ENCODE measurements around the gene PARP15. TPM values are rescaled to one million over a fixed set of nuclear protein-coding genes. Genes with fewer than 3 reads are reported as not detected.
A peak's percentile ranks its signal among the peaks of the same experiment; 100 is the strongest.

The PARP15 gene
- total RNA-seq, 1 donor from 2014 or later, result 0.27 TPM

GRCh38 chr3:122626515-122627180 lies 49.2 kb downstream of the PARP15 start:
- Mint-ChIP-seq H3K27me3 (ENCODE audit: low read depth) (peaks cover 13% of the 10 kb centered on the region), H3K4me3 (no peak overlapping the region), H3K36me3 (no peaks in the 10 kb centered on the region), H3K9me3 (no peaks in the 10 kb centered on the region), H3K4me1 (peaks cover 16% of the 10 kb centered on the region), H3K27ac (no peak overlapping the region)
- no peak for TF ChIP-seq CTCF (IDR thresholded peaks at IDR 0.05; ENCODE audit: unreplicated experiment)
- no peak for DNase-seq (ENCODE audit: low spot score in 2 of 2, unreplicated experiment in 2 of 2)

- no peak for DNase-seq (ENCODE audit: low spot score in 2 of 2, unreplicated experiment in 2 of 2)
- H3K36me3 Mint-ChIP-seq, result no peaks in the 10 kb centered on the region
- H3K4me1 Mint-ChIP-seq, result peaks cover 16% of the 10 kb centered on the region
- peaks cover 11% of the 10 kb centered on the region for H3K27me3 Mint-ChIP-seq (ENCODE audit: low read depth)
- no peak overlapping the region for H3K27ac Mint-ChIP-seq
- H3K9me3 Mint-ChIP-seq, result no peaks in the 10 kb centered on the region
- no peak for TF ChIP-seq CTCF (IDR thresholded peaks at IDR 0.05; ENCODE audit: unreplicated experiment)
- H3K4me3 Mint-ChIP-seq, result no peak overlapping the region
Observed at GRCh38 chr3:122627301-122627700, 49.9 kb downstream of the PARP15 start.

- TF ChIP-seq CTCF (IDR thresholded peaks at IDR 0.05; ENCODE audit: unreplicated experiment), result no peak
- DNase-seq (ENCODE audit: low spot score in 2 of 2, unreplicated experiment in 2 of 2), result no peak
- Mint-ChIP-seq H3K36me3 (no peaks in the 10 kb centered on the region), H3K27ac (peak overlapping the region; percentile 1), H3K4me3 (no peak overlapping the region), H3K9me3 (no peaks in the 10 kb centered on the region), H3K27me3 (ENCODE audit: low read depth) (peaks cover 2% of the 10 kb centered on the region), H3K4me1 (peaks cover 16% of the 10 kb centered on the region)
Observed at GRCh38 chr3:122628567-122628966, 51.1 kb downstream of the PARP15 start.

GRCh38 chr3:122629763-122630162 lies 52.3 kb downstream of the PARP15 start:
- H3K36me3 Mint-ChIP-seq, result no peaks in the 10 kb centered on the region
- peaks cover 8% of the 10 kb centered on the region for H3K27me3 Mint-ChIP-seq (ENCODE audit: low read depth)
- DNase-seq (ENCODE audit: low spot score in 2 of 2, unreplicated experiment in 2 of 2), result no peak
- no peak overlapping the region for H3K27ac Mint-ChIP-seq
- H3K4me1 Mint-ChIP-seq, result peaks cover 16% of the 10 kb centered on the region
- no peak overlapping the region for H3K4me3 Mint-ChIP-seq
- H3K9me3 Mint-ChIP-seq, result no peaks in the 10 kb centered on the region
- no peak for TF ChIP-seq CTCF (IDR thresholded peaks at IDR 0.05; ENCODE audit: unreplicated experiment)

GRCh38 chr3:122635789-122636188 lies 58.3 kb downstream of the PARP15 start:
- Mint-ChIP-seq H3K36me3 (no peaks in the 10 kb centered on the region), H3K9me3 (no peaks in the 10 kb centered on the region), H3K27ac (no peak overlapping the region), H3K4me1 (no peaks in the 10 kb centered on the region), H3K4me3 (no peak overlapping the region), H3K27me3 (ENCODE audit: low read depth) (peaks cover 10% of the 10 kb centered on the region)
- TF ChIP-seq CTCF (IDR thresholded peaks at IDR 0.05; ENCODE audit: unreplicated experiment), result no peak
- DNase-seq (ENCODE audit: low spot score in 2 of 2, unreplicated experiment in 2 of 2), result no peak
